Measurements from ENCODE around the gene TCP1. TPM values are rescaled to one million over a fixed set of nuclear protein-coding genes. Genes with fewer than 3 reads are reported as not detected.
A peak's percentile ranks its signal among the peaks of the same experiment; 100 is the strongest.

The TCP1 gene
- total and polyA plus RNA-seq, 2 of the 13 experiments (the other 11 are each of a cell fraction or from before 2014, with no cell fraction given), result 116 to 553 TPM

- TF ChIP-seq MNT (IDR thresholded peaks at IDR 0.05) (peak; percentile 67), BATF2 (CRISPR knock-in tag; IDR thresholded peaks at IDR 0.05) (peak; percentile 78; the same call in 1 of the 2 replicates), ASH2L (IDR thresholded peaks at IDR 0.05; ENCODE audit: insufficient read length, low read depth, low read length) (peak; percentile 79), TAF15 (IDR thresholded peaks at IDR 0.05; ENCODE audit: low read depth, low read length, poor library complexity, severe bottlenecking) (no peak), MAZ (IDR thresholded peaks at IDR 0.05; ENCODE audit: borderline replicate concordance, low read depth, low read length) (0 out of 2 replicates have a peak, but pooled peaks have one; percentile 59), MAZ (CRISPR knock-in tag; IDR thresholded peaks at IDR 0.05; ENCODE audit: low read depth) (peak; percentile 51), NPAS2 (CRISPR knock-in tag; IDR thresholded peaks at IDR 0.05; ENCODE audit: borderline replicate concordance) (no peak), E2F2 (CRISPR knock-in tag; IDR thresholded peaks at IDR 0.05; ENCODE audit: borderline replicate concordance) (peak; percentile 73), ZNF572 (CRISPR knock-in tag; IDR thresholded peaks at IDR 0.05) (peak; percentile 98), PRDM10 (CRISPR knock-in tag; IDR thresholded peaks at IDR 0.05; ENCODE audit: low read depth) (peak; percentile 74; the same call in 1 of the 2 replicates), CBX1 (IDR thresholded peaks at IDR 0.05; ENCODE audit: low read depth) (peak; percentile 30), SOX13 (IDR thresholded peaks at IDR 0.05) (0 out of 2 replicates have a peak, but pooled peaks have one; percentile 57), SOX13 (CRISPR knock-in tag; conservative IDR thresholded peaks at IDR 0.05 in 1 of 2, IDR thresholded peaks at IDR 0.05 in 1 of 2) (peak in 1 of 2 experiments; percentile 4; a peak in 1 of 4 replicates), RBM39 (IDR thresholded peaks at IDR 0.05; ENCODE audit: low read depth, low read length, poor library complexity, severe bottlenecking) (peak; percentile 97), ZNF18 (CRISPR knock-in tag; IDR thresholded peaks at IDR 0.05; ENCODE audit: insufficient replicate concordance) (no peak), CHCHD3 (CRISPR knock-in tag; IDR thresholded peaks at IDR 0.05) (no peak), PITX1 (CRISPR knock-in tag; IDR thresholded peaks at IDR 0.05) (peak; percentile 54; the same call in 1 of the 2 replicates), SMYD3 (CRISPR knock-in tag; IDR thresholded peaks at IDR 0.05) (peak; percentile 92; the same call in 1 of the 2 replicates)
These were observed at the start of gene TCP1 (continued) for GRCh38 chr6:159789377-159790148.

Data from HepG2 (cell line).